Measurements from ENCODE around the gene NAGK.
"Not testable (repeated sequence)": the region's sequence is repeated elsewhere in the genome, so short reads cannot be mapped to it uniquely, and the experiment has no call there.

NAGK gene
- long read RNA-seq, transcript NAGK-229 (10 exons, 1,801 nt) = major isoform, 26 of 39 reads
- long read RNA-seq, partial matches to known transcripts = 1 of 39 reads
- long read RNA-seq, other reads (novel, unspliced or antisense) = 8 of 39 reads

DNA sequence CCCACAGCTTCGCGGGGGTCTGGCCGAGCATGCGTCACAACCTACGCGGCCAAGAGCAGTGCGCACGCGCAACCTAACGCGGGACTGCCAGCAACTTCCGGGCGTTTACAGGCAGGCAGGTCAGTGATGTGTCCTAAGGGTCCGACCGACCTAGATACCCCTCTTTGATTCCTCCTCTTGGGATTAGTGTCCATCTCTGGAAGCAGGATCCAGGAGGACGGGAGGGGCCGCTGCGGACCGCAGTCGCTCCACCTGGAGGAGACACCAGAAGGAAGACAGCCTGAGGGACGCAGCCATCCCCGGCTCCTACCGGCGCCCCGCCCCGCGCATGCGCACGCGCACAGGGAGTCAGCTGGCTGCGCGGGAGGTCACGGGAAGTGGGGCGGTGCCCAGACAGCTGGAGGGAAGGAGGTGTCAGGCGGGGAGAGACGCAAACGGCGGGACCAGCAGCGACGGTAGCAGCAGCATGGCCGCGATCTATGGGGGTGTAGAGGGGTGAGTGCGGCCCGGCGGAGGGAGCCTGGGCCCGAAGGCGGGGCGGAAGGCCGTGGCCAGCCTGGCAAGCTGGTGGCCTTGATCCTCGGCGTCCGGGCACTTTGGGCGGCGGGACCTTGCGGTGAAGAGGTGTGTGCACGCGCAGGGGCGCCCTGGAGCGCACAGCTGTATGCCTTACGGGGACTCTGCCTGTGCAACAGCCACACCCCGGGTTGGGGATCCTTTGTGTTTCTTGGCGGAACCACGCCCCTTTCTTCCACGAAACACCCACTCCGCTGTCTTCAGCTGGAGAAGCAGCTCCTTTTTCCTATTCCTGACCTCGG is at the start of gene NAGK:
NAGK (plus strand) TSS at position 431 of the 818 bp plus-strand sequence; CDS start at position 467, 36 bp downstream.
- peak within 1 kb of the TSS; percentile 92 for H3K27ac ChIP-seq (replicated peaks)
- peak within 1 kb of the TSS; percentile 92 for H3K4me3 ChIP-seq (replicated peaks; ENCODE audit: insufficient read depth, low read length)
- TF ChIP-seq GABPA (IDR thresholded peaks at IDR 0.05; ENCODE audit: low read depth) = peak; percentile 16; the same call in 1 of the 2 replicates
- peak; percentile 63; the same call in 1 of the 2 replicates for TF ChIP-seq SPI1 (IDR thresholded peaks at IDR 0.05; ENCODE audit: borderline replicate concordance, low read depth)
- TF ChIP-seq, protein P1, sequence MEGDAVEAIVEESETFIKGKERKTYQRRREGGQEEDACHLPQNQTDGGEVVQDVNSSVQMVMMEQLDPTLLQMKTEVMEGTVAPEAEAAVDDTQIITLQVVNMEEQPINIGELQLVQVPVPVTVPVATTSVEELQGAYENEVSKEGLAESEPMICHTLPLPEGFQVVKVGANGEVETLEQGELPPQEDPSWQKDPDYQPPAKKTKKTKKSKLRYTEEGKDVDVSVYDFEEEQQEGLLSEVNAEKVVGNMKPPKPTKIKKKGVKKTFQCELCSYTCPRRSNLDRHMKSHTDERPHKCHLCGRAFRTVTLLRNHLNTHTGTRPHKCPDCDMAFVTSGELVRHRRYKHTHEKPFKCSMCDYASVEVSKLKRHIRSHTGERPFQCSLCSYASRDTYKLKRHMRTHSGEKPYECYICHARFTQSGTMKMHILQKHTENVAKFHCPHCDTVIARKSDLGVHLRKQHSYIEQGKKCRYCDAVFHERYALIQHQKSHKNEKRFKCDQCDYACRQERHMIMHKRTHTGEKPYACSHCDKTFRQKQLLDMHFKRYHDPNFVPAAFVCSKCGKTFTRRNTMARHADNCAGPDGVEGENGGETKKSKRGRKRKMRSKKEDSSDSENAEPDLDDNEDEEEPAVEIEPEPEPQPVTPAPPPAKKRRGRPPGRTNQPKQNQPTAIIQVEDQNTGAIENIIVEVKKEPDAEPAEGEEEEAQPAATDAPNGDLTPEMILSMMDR (IDR thresholded peaks at IDR 0.05; ENCODE audit: insufficient read depth, low read length) = no peak
- peak; percentile 99 for TF ChIP-seq POLR2AphosphoS5 (IDR thresholded peaks at IDR 0.05; ENCODE audit: low read depth)
- TF ChIP-seq, protein P2, sequence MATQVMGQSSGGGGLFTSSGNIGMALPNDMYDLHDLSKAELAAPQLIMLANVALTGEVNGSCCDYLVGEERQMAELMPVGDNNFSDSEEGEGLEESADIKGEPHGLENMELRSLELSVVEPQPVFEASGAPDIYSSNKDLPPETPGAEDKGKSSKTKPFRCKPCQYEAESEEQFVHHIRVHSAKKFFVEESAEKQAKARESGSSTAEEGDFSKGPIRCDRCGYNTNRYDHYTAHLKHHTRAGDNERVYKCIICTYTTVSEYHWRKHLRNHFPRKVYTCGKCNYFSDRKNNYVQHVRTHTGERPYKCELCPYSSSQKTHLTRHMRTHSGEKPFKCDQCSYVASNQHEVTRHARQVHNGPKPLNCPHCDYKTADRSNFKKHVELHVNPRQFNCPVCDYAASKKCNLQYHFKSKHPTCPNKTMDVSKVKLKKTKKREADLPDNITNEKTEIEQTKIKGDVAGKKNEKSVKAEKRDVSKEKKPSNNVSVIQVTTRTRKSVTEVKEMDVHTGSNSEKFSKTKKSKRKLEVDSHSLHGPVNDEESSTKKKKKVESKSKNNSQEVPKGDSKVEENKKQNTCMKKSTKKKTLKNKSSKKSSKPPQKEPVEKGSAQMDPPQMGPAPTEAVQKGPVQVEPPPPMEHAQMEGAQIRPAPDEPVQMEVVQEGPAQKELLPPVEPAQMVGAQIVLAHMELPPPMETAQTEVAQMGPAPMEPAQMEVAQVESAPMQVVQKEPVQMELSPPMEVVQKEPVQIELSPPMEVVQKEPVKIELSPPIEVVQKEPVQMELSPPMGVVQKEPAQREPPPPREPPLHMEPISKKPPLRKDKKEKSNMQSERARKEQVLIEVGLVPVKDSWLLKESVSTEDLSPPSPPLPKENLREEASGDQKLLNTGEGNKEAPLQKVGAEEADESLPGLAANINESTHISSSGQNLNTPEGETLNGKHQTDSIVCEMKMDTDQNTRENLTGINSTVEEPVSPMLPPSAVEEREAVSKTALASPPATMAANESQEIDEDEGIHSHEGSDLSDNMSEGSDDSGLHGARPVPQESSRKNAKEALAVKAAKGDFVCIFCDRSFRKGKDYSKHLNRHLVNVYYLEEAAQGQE (IDR thresholded peaks at IDR 0.05; ENCODE audit: insufficient replicate concordance, low read depth) = no peak
- no peaks in the 10 kb centered on the region for H3K27me3 ChIP-seq (ENCODE audit: insufficient read depth, poor library complexity, severe bottlenecking)
- peak; percentile 92 to 96 for DNase-seq (ENCODE audit: low read depth in 1 of 2, low spot score in 1 of 2)

DNA sequence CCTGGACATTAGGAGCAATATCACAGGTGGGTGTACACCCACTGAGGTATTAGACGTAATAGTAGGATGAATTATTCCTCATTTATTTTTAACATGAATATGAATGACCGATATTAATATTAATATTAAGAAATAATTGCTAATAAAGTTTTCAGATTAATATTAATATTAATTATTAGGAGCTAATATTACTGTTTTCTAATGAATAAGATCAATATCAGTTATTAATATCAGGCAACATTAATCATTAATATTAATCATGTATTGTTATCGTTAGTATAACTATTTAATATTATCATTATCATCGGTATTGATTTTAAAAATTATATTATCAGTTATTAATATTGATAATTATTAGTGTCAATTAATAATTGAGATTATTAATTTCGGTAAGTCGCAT is 48.5 kb upstream of the NAGK start:
- H3K27me3 ChIP-seq (ENCODE audit: insufficient read depth, poor library complexity, severe bottlenecking); H3K4me3 ChIP-seq (replicated peaks; ENCODE audit: insufficient read depth, low read length); H3K27ac ChIP-seq (replicated peaks); DNase-seq (ENCODE audit: low read depth in 1 of 2, low spot score in 1 of 2): not testable (repeated sequence)

DNA sequence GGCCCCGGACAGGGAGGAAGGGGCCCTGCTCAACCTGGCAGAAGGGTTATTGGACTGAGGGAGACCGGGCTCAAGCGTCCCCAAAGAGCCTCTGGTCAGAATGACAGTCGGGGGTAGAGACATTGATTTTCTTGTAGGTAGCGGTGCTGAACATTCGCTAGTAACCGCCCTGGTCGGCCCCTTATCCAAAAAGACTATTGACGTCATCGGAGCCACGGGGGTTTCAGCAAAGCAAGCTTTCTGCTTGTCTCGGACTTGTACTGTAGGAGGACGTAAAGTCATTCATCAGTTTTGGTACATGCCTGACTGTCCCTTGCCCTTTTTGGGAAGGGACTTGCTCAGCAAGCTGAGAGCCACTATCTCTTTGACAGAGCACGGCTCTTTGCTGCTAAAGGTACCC is 47.1 kb upstream of the NAGK start:
- not testable (repeated sequence) for DNase-seq (ENCODE audit: low read depth in 1 of 2, low spot score in 1 of 2); H3K27ac ChIP-seq (replicated peaks)

DNA sequence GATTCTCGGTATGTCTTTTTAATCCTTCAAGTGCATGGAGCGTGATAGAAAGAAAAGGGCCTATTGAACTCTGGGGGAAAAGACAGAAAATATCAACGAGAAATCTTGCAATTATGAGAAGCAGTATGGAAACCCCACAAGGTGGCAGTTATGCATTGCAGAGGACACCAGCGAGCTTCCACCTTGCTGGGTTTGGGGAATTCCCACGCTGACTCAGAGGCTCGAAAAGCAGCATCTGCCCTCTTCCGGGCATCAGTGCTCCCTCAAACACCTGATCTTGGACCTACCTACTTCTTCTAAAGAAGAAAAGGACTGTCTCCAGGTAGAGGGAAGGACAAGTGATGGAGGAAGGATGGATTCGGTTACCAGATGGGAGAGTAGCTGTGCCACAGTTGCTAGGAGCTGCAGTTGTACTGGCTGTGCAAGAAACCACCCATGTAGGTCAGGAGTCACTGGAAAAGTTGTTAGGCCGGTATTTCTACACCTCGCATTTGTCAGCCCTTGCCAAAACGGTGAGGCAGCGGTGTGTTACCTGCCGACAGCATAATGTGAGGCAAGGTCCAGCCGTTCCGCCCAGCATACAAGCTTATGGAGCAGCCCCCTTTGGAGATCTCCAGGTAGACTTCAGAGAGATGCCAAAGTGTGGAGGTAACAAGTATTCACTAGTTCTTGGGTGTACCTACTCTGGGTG is 44.8 kb upstream of the NAGK start:
- TF ChIP-seq, protein P1 (IDR thresholded peaks at IDR 0.05; ENCODE audit: insufficient read depth, low read length) = peak; percentile 4
- H3K27ac ChIP-seq (replicated peaks); H3K4me3 ChIP-seq (replicated peaks; ENCODE audit: insufficient read depth, low read length); H3K27me3 ChIP-seq (ENCODE audit: insufficient read depth, poor library complexity, severe bottlenecking): not testable (repeated sequence)
- peak in 1 of 2 experiments; percentile 40 for DNase-seq (ENCODE audit: low read depth in 1 of 2, low spot score in 1 of 2)

More for the DNA sequence above, 47.1 kb upstream of the NAGK start:
- not testable (repeated sequence) for H3K27me3 ChIP-seq (ENCODE audit: insufficient read depth, poor library complexity, severe bottlenecking); H3K4me3 ChIP-seq (replicated peaks; ENCODE audit: insufficient read depth, low read length)

DNA sequence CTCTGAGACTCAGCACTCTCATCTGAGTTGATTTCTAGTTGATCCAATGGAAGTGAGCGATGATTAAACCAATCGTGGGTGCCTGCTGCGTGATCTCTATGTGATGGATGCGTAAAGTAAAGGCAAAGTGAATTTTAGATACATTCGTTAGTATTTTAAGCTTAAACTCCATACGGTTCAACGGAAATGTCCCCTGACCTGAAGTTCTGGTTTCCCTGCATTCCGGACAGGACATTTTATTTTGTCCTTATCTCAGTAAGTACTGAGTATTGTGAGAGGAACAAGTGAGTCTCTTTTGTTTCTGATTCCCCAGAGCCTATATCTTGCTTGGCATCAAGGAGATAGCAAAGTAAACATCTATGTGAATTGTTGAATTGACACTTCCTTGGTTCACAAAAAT is 32.2 kb upstream of the NAGK start:
- H3K27me3 ChIP-seq (ENCODE audit: insufficient read depth, poor library complexity, severe bottlenecking); H3K27ac ChIP-seq (replicated peaks); H3K4me3 ChIP-seq (replicated peaks; ENCODE audit: insufficient read depth, low read length); DNase-seq (ENCODE audit: low read depth in 1 of 2, low spot score in 1 of 2): not testable (repeated sequence)

DNA sequence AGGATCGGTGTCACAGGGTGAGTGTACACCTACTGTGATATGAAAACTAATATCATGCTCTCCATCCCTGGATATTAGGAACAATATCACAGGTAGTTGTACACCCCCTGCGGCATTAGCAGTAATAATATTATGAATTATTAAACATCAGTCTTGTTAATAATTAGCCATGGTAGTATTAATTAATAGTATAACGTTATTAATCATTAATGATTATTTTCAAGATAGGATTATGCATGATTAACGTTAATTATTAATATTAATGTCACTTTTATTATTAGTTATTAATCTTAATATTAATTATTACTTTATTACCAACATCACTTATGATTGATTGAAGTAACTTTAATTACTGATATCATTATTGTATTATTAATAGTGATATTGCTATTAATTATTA is 26.2 kb upstream of the NAGK start:
- no peak overlapping the region for H3K4me3 ChIP-seq (replicated peaks; ENCODE audit: insufficient read depth, low read length)
- H3K27me3 ChIP-seq (ENCODE audit: insufficient read depth, poor library complexity, severe bottlenecking) = no peaks in the 10 kb centered on the region
- DNase-seq (ENCODE audit: low read depth in 1 of 2, low spot score in 1 of 2) = no peak
- TF ChIP-seq POLR2AphosphoS5 (IDR thresholded peaks at IDR 0.05; ENCODE audit: low read depth) = no peak
- H3K27ac ChIP-seq (replicated peaks) = no peak overlapping the region

Data from HL-60 (cell line).